Breast epithelium (tissue), 4 donors: Measurements from ENCODE around the gene SLC39A7. TPM values are rescaled to one million over a fixed set of nuclear protein-coding genes. Genes with fewer than 3 reads are reported as not detected.

Experiments
- DNase-seq, 2 donors: peaks; one replicate each; pipeline ENCODE4 v3.0.0-alpha.2; 2019; ENCODE audit warnings: low spot score in 2 of 2
- H3K27ac ChIP-seq, 2 donors: fragments of 200-600 bp; sonication (generic) in 1 of 2; one replicate each; pipeline ENCODE4 v1.5.1; 2016 to 2019; ENCODE audit warnings: mild to moderate bottlenecking in 1 of 2
- H3K27me3 ChIP-seq, 2 donors: fragments of 200-600 bp; sonication (generic) in 1 of 2; one replicate each; pipeline versions ENCODE4 v1.5.1 to v1.6.0; 2017 to 2019; ENCODE audit warnings: control low read depth in 1 of 2, mild to moderate bottlenecking in 1 of 2
- H3K36me3 ChIP-seq: fragments of 200-600 bp; one replicate; pipeline ENCODE4 v1.5.1; 2019
- H3K4me1 ChIP-seq, 2 donors: fragments of 200-600 bp; sonication (generic); one replicate each; pipeline ENCODE4 v1.5.1; 2016 to 2019; ENCODE audit warnings: control low read depth in 1 of 2
- H3K4me3 ChIP-seq, 3 donors: fragments of 200-600 bp; sonication (generic); 1 replicate in 2 of 3; 2 replicates in 1 of 3; pipeline ENCODE4 v1.5.1; 2016 to 2019; ENCODE audit warnings: mild to moderate bottlenecking in 3 of 3, moderate library complexity in 2 of 3
- H3K9me3 ChIP-seq, 2 donors: fragments of 200-600 bp; sonication (generic) in 1 of 2; one replicate each; pipeline ENCODE4 v1.5.1; 2016 to 2019; ENCODE audit warnings: control low read depth in 1 of 2
- CTCF ChIP-seq, 3 donors: fragments of 450-650 bp; IDR thresholded peaks; one replicate each; pipeline ENCODE4 v1.5.1; 2016 to 2017; ENCODE audit warnings: antibody characterized with exemption in 3 of 3, mild to moderate bottlenecking in 3 of 3, moderate library complexity in 3 of 3
- POLR2A ChIP-seq: fragments of 450-650 bp; IDR thresholded peaks from one replicate; pipeline ENCODE4 v1.6.1; 2016; ENCODE audit warnings: antibody characterized with exemption, mild to moderate bottlenecking, moderate library complexity
- POLR2AphosphoS5 ChIP-seq, 3 donors: sonication (generic); formaldehyde crosslinking; IDR thresholded peaks; one replicate each; pipeline ENCODE4 v1.6.1; 2017; ENCODE audit warnings: antibody characterized with exemption in 3 of 3
- intact Hi-C: fragments of 100-400 bp; cut with DNase I; formaldehyde crosslinking; loops from one replicate; pipeline ENCODE4 v1.15.1; 2023; ENCODE audit warnings: low total_unique reads
- total RNA-seq, 3 donors: library from RNA; depleted of rRNA; stranded (reverse); fragments of >200 nt; gene quantifications; one replicate each; pipeline ENCODE4 v1.1.0, GENCODE V29; 2016

SLC39A7 gene
- total RNA-seq, 3 donors from 2014 or later: 55.0 to 79.3 (median 74.1) TPM

GRCh38 chr6:33243476-33243875 lies 42.8 kb downstream of the SLC39A7 start:
- H3K4me1 ChIP-seq: no peaks in the 10 kb centered on the region
- no peak for TF ChIP-seq POLR2AphosphoS5 (IDR thresholded peaks at IDR 0.05)
- no peak for TF ChIP-seq CTCF (IDR thresholded peaks at IDR 0.05)
- TF ChIP-seq POLR2A: no peak
- H3K27me3 ChIP-seq: no peaks in the 10 kb centered on the region
- intact Hi-C loops: loop anchor here (10.0 kb wide), 1 partner anchor 129 kb away; no protein-coding TSS in a partner anchor
- H3K36me3 ChIP-seq: no peaks in the 10 kb centered on the region
- H3K9me3 ChIP-seq: no peaks in the 10 kb centered on the region
- no peak for DNase-seq
- no peak overlapping the region for H3K27ac ChIP-seq
- H3K4me3 ChIP-seq: no peak overlapping the region

- Histone ChIP-seq H3K27ac (peak overlapping the region; percentile 93 to 95), H3K27me3 (no peaks in the 10 kb centered on the region), H3K4me1 (peaks cover 0 to 6% of the 10 kb centered on the region in 2 donors), H3K9me3 (no peaks in the 10 kb centered on the region), H3K4me3 (peak overlapping the region; percentile 48 to 69 (median 69)), H3K36me3 (no peaks in the 10 kb centered on the region)
- peak; percentile 85 to 93 for DNase-seq
- intact Hi-C loops: loop anchor here (10.0 kb wide), 1 partner anchor 133 kb away; no protein-coding TSS in a partner anchor
- peak in 1 of 3 donors; percentile 23 for TF ChIP-seq POLR2AphosphoS5 (IDR thresholded peaks at IDR 0.05)
- no peak for TF ChIP-seq POLR2A
- peak; percentile 80 to 95 (median 95) for TF ChIP-seq CTCF (IDR thresholded peaks at IDR 0.05)
These were observed 47.4 kb downstream of the SLC39A7 start for GRCh38 chr6:33247977-33248642.

GRCh38 chr6:33248643-33248931 lies 47.9 kb downstream of the SLC39A7 start:
- no peaks in the 10 kb centered on the region for H3K36me3 ChIP-seq
- no peak for DNase-seq
- peak overlapping the region; percentile 93 to 95 for H3K27ac ChIP-seq
- intact Hi-C loops: loop anchor here (10.0 kb wide), 1 partner anchor 134 kb away; no protein-coding TSS in a partner anchor
- TF ChIP-seq POLR2A (no peak), CTCF (IDR thresholded peaks at IDR 0.05) (peak in 1 of 3 donors; percentile 46)
- H3K4me3 ChIP-seq: peak overlapping the region; percentile 48 to 69 (median 69)
- H3K9me3 ChIP-seq: no peaks in the 10 kb centered on the region
- peaks cover 0 to 6% of the 10 kb centered on the region in 2 donors for H3K4me1 ChIP-seq
- no peaks in the 10 kb centered on the region for H3K27me3 ChIP-seq

GRCh38 chr6:33248932-33249731 lies 48.5 kb downstream of the SLC39A7 start:
- peak; percentile 97 to 98 for DNase-seq
- Histone ChIP-seq H3K4me1 (peaks cover 0 to 6% of the 10 kb centered on the region in 2 donors), H3K4me3 (peak overlapping the region; percentile 48 to 69 (median 69)), H3K9me3 (no peaks in the 10 kb centered on the region), H3K27ac (peak overlapping the region; percentile 93 to 95), H3K27me3 (no peaks in the 10 kb centered on the region), H3K36me3 (no peaks in the 10 kb centered on the region)
- TF ChIP-seq CTCF (IDR thresholded peaks at IDR 0.05): no peak
- peak; percentile 33 for TF ChIP-seq POLR2A
- TF ChIP-seq POLR2AphosphoS5 (IDR thresholded peaks at IDR 0.05): peak; percentile 58 to 85 (median 76)
- intact Hi-C loops: loop anchor here (10.0 kb wide), 1 partner anchor 134 kb away; no protein-coding TSS in a partner anchor
